ENCODE measurements around the gene RASGRF2.

- TF ChIP-seq CTCF (IDR thresholded peaks at IDR 0.05) (no peak), EP300 (IDR thresholded peaks at IDR 0.05) (no peak), POLR2A (IDR thresholded peaks at IDR 0.05) (no peak), POLR2AphosphoS5 (IDR thresholded peaks at IDR 0.05) (no peak)
These were observed 46.1 kb downstream of the RASGRF2 start for GRCh38 chr5:81006231-81006630.
